Stomach (tissue), 9 donors: ENCODE data around the gene HSPBAP1. TPM values are rescaled to one million over a fixed set of nuclear protein-coding genes. Genes with fewer than 3 reads are reported as not detected.
"Not testable (repeated sequence)": the region's sequence is repeated elsewhere in the genome, so short reads cannot be mapped to it uniquely, and the experiment has no call there.

Experiments used
- DNase-seq, 2 donors: peaks; one replicate each; pipeline versions ENCODE4 v3.0.0 to v3.0.0-alpha.2; 2013 to 2019
- H3K27ac ChIP-seq, 5 donors: fragments of 200-600 bp in 4 of 5; sonication (generic) in 4 of 5; one replicate each; pipeline ENCODE4 v1.5.1; 2013 to 2019; ENCODE audit warnings: mild to moderate bottlenecking in 1 of 5, moderate library complexity in 1 of 5
- H3K27me3 ChIP-seq, 3 donors: fragments of 200-600 bp; sonication (generic); one replicate each; pipeline ENCODE4 v1.5.1; 2017 to 2019; ENCODE audit warnings: mixed run types in 1 of 3
- H3K36me3 ChIP-seq, 4 donors: fragments of 200-600 bp; sonication (generic); 1 replicate in 3 of 4; 2 replicates in 1 of 4; pipeline ENCODE4 v1.5.1; 2016 to 2019
- H3K4me1 ChIP-seq, 4 donors: fragments of 200-600 bp; sonication (generic); one replicate each; pipeline ENCODE4 v1.5.1; 2016 to 2019
- H3K4me3 ChIP-seq, 4 donors: fragments of 200-600 bp; sonication (generic) in 3 of 4; one replicate each; pipeline ENCODE4 v1.5.1; 2016 to 2019; ENCODE audit warnings: mild to moderate bottlenecking in 1 of 4
- H3K9me3 ChIP-seq, 4 donors: fragments of 200-600 bp; sonication (generic); one replicate each; pipeline ENCODE4 v1.5.1; 2016 to 2019
- EP300 ChIP-seq: sonication (generic); formaldehyde crosslinking; IDR thresholded peaks from one replicate; pipeline ENCODE4 v1.6.1; 2017; ENCODE audit warnings: antibody characterized with exemption
- POLR2A ChIP-seq, 4 donors: fragments of 450-650 bp; IDR thresholded peaks; one replicate each; pipeline ENCODE4 v1.6.1; 2016; ENCODE audit warnings: antibody characterized with exemption in 4 of 4, control low read depth in 2 of 4, mild to moderate bottlenecking in 1 of 4, moderate library complexity in 1 of 4
- POLR2AphosphoS5 ChIP-seq, 3 donors: sonication (generic); formaldehyde crosslinking; IDR thresholded peaks; one replicate each; pipeline ENCODE4 v1.6.1; 2016; ENCODE audit warnings: antibody characterized with exemption in 3 of 3
- WGBS, 5 donors: extraction: QIAGEN DNeasy Blood & Tissue Kit in 3 of 5; methylation state at CpG; one replicate each; pipeline versions ENCODE4 v1.1.5 to v1.1.7; 2013 to 2018; 5-methylcytosine and 5-hydroxymethylcytosine counted together
- intact Hi-C: fragments of 100-400 bp; cut with DNase I; formaldehyde crosslinking; loops from one replicate; pipeline ENCODE4 v1.15.1; 2023; ENCODE audit warnings: low total_unique reads
- polyA plus RNA-seq, 3 donors: library from polyadenylated mRNA; stranded (reverse); fragments of 200-250 nt; gene quantifications; one replicate each; pipeline ENCODE4 v1.2.3, GENCODE V29; 2013
- total RNA-seq, 5 donors: library from RNA; depleted of rRNA; stranded (reverse); fragments of >200 nt; gene quantifications; one replicate each; pipeline versions ENCODE4 v1.1.0 to v1.2.3, GENCODE V29; 2014 to 2016
- TF ChIP-seq, protein P1 (sequence below), 7 experiments: fragments of 450-650 bp in 4 of 7; fragments of 200-600 bp in 3 of 7; sonication (generic) in 3 of 7; IDR thresholded peaks; one replicate each; pipeline ENCODE4 v1.5.1; 2016 to 2019; ENCODE audit warnings: antibody characterized with exemption in 7 of 7, control low read depth in 2 of 7, mild to moderate bottlenecking in 1 of 7
- donor health status: healthy with polysubstance abuse.
- donor health status: Bipolar disorder and iron deficiency.
- donor health status: healthy.

The HSPBAP1 gene
- total and polyA plus RNA-seq, 8 donors: 1.7 to 16.5 (median 8.8) TPM; not detected in 1

- no peaks in the 10 kb centered on the region for H3K9me3 ChIP-seq
- no peak overlapping the region for H3K27ac ChIP-seq
- H3K4me1 ChIP-seq: no peaks in the 10 kb centered on the region
- intact Hi-C loops: no loop called here
- 80 to 90% (median 86%) methylated on average over 3 of the region's 3 CpGs for WGBS, 5 donors
- TF ChIP-seq EP300 (no peak), POLR2A (IDR thresholded peaks at IDR 0.05) (no peak), POLR2AphosphoS5 (IDR thresholded peaks at IDR 0.05) (no peak)
- TF ChIP-seq, protein P1, sequence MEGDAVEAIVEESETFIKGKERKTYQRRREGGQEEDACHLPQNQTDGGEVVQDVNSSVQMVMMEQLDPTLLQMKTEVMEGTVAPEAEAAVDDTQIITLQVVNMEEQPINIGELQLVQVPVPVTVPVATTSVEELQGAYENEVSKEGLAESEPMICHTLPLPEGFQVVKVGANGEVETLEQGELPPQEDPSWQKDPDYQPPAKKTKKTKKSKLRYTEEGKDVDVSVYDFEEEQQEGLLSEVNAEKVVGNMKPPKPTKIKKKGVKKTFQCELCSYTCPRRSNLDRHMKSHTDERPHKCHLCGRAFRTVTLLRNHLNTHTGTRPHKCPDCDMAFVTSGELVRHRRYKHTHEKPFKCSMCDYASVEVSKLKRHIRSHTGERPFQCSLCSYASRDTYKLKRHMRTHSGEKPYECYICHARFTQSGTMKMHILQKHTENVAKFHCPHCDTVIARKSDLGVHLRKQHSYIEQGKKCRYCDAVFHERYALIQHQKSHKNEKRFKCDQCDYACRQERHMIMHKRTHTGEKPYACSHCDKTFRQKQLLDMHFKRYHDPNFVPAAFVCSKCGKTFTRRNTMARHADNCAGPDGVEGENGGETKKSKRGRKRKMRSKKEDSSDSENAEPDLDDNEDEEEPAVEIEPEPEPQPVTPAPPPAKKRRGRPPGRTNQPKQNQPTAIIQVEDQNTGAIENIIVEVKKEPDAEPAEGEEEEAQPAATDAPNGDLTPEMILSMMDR (IDR thresholded peaks at IDR 0.05): no peak
- no peak for DNase-seq
- H3K36me3 ChIP-seq: peaks cover 38 to 86% (median 76%) of the 10 kb centered on the region in 4 donors
- H3K4me3 ChIP-seq: no peak overlapping the region
- H3K27me3 ChIP-seq: no peaks in the 10 kb centered on the region
Observed at GRCh38 chr3:122714273-122714672, 79.4 kb downstream of the HSPBAP1 start.

- H3K4me1 ChIP-seq, H3K4me3 ChIP-seq, H3K27ac ChIP-seq, DNase-seq, intact Hi-C loops, H3K27me3 ChIP-seq, H3K9me3 ChIP-seq: not testable (repeated sequence)
- peaks cover 21 to 86% (median 68%) of the 10 kb centered on the region in 4 donors for H3K36me3 ChIP-seq
- WGBS, 5 donors: 88 to 100% (median 94%) methylated on average over 1 of the region's 1 CpG
Observed at GRCh38 chr3:122710616-122711251, 82.9 kb downstream of the HSPBAP1 start.

GRCh38 chr3:122705379-122705778 lies 88.3 kb downstream of the HSPBAP1 start:
- Histone ChIP-seq H3K4me1 (no peaks in the 10 kb centered on the region), H3K9me3 (no peaks in the 10 kb centered on the region), H3K36me3 (peaks cover 16 to 95% (median 79%) of the 10 kb centered on the region in 4 donors), H3K4me3 (no peak overlapping the region), H3K27ac (no peak overlapping the region), H3K27me3 (no peaks in the 10 kb centered on the region)
- TF ChIP-seq POLR2A (IDR thresholded peaks at IDR 0.05) (no peak), EP300 (no peak), POLR2AphosphoS5 (IDR thresholded peaks at IDR 0.05) (no peak)
- TF ChIP-seq, protein P1 (IDR thresholded peaks at IDR 0.05): no peak
- no peak for DNase-seq
- WGBS, 5 donors: 86 to 100% (median 94%) methylated on average over 1 of the region's 1 CpG
- intact Hi-C loops: no loop called here

- intact Hi-C loops: no loop called here
- Histone ChIP-seq H3K4me1 (no peaks in the 10 kb centered on the region), H3K36me3 (peaks cover 12 to 99% (median 81%) of the 10 kb centered on the region in 4 donors), H3K27me3 (no peaks in the 10 kb centered on the region), H3K27ac (no peak overlapping the region), H3K9me3 (no peaks in the 10 kb centered on the region), H3K4me3 (no peak overlapping the region)
- DNase-seq: no peak
- 61 to 80% (median 71%) methylated on average over 2 of the region's 2 CpGs for WGBS, 5 donors
- TF ChIP-seq POLR2AphosphoS5 (IDR thresholded peaks at IDR 0.05) (no peak), POLR2A (IDR thresholded peaks at IDR 0.05) (no peak), EP300 (no peak)
- TF ChIP-seq, protein P1 (IDR thresholded peaks at IDR 0.05): no peak
Observed at GRCh38 chr3:122700193-122700592, 93.4 kb downstream of the HSPBAP1 start.

DNA sequence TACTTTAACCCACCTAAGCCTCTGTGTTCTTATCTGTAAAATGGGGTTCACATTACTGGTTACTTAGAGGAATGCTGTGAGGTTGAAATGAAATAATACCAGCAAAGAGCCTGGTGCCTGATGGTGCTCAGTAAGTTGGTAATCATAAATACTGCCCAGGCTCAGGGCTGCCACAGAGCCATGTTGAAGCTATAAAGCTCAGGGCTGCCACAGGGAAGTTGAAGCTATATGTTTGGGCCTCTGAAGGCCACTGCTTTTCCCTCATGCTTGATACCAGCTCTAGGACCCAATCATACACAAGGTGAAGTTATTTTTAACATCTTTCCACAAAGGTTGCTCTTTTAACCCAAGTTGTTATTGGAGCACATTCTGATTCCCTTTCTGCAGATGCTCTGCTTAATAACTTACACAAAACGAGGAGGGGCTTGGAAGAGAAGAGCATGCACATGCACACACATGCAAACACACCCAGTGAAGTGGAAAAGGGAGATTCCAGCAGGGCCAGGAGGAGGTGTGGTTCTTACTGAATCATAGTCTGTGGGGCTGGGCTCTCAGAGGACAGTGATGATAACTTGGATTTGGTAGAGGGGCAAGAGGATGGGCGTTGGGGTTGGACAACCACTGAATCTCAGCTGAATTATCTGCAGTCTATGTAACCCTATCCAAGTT lies 95.5 kb downstream of the HSPBAP1 start:
- Histone ChIP-seq H3K27ac (no peak overlapping the region), H3K4me1 (peaks cover 0 to 2% (median 1%) of the 10 kb centered on the region in 4 donors), H3K36me3 (peaks cover 13 to 99% (median 66%) of the 10 kb centered on the region in 4 donors), H3K27me3 (no peaks in the 10 kb centered on the region), H3K4me3 (no peak overlapping the region), H3K9me3 (no peaks in the 10 kb centered on the region)
- intact Hi-C loops: no loop called here
- no peak for DNase-seq
- no peak for TF ChIP-seq POLR2AphosphoS5 (IDR thresholded peaks at IDR 0.05)
- 72 to 91% (median 80%) methylated on average over 2 of the region's 2 CpGs for WGBS, 5 donors
